Measurements from ENCODE around the gene TEX9. TPM values are rescaled to one million over a fixed set of nuclear protein-coding genes. Genes with fewer than 3 reads are reported as not detected.

The TEX9 gene
- total and polyA plus RNA-seq, 2 of the 4 experiments (the other 2 are of a cell fraction): 0.63 to 1.4 TPM

GRCh38 chr15:56320861-56321260 lies 44.4 kb upstream of the TEX9 start:
- 60% methylated on average over 2 of the region's 3 CpGs; no CpG with 5 or more reads in 1 of the 2 experiments for WGBS, 2 experiments (ENCODE audit: extremely low coverage in 2 of 2, insufficient read length in 1 of 2)
- dilution Hi-C loops (cut with HindIII; ENCODE audit: low sequenced_read_pairs, unreplicated experiment) (no loop called here), in situ Hi-C loops (cut with MboI; ENCODE audit: low sequenced_read_pairs) (no loop called here), intact Hi-C loops (cut with micrococcal nuclease) (no loop called here)
- Histone ChIP-seq H4K5ac (ENCODE audit: low read depth, low read length) (no peak overlapping the region), H3K27ac (ENCODE audit: insufficient read depth, low read length) (no peak overlapping the region), H2AK5ac (ENCODE audit: low read depth, low read length) (no peak overlapping the region), H3K14ac (replicated peaks; ENCODE audit: low read depth, low read length) (no peak overlapping the region), H3K56ac (ENCODE audit: extremely low read depth, insufficient read depth, low read length) (no peak overlapping the region), H4K8ac (ENCODE audit: low read depth in 2 of 2, low read length in 2 of 2) (no peak overlapping the region), H2BK120ac (ENCODE audit: low read depth, low read length) (no peak overlapping the region), H2AK9ac (replicated peaks; ENCODE audit: low read depth, low read length, poor library complexity) (no peak overlapping the region), H3K9me3 (ENCODE audit: control insufficient read depth, insufficient read depth, low read length) (no peaks in the 10 kb centered on the region), H3K4me2 (ENCODE audit: low read depth, low read length) (no peak overlapping the region), H3K18ac (ENCODE audit: low read depth, low read length) (no peak overlapping the region), H2BK5ac (ENCODE audit: low read depth, low read length, poor library complexity, severe bottlenecking) (no peak overlapping the region), H3K9me1 (ENCODE audit: insufficient read depth, low read length) (no peaks in the 10 kb centered on the region), H3K79me1 (ENCODE audit: low read depth in 1 of 2, low read length in 2 of 2) (no peaks in the 10 kb centered on the region), H4K20me1 (ENCODE audit: insufficient read depth, low read length) (no peaks in the 10 kb centered on the region), H3K4me3 (ENCODE audit: insufficient read depth, low read depth, low read length) (no peak overlapping the region), H3K23ac (ENCODE audit: low read depth, low read length) (no peak overlapping the region), H3K9ac (ENCODE audit: low read depth, low read length) (no peak overlapping the region), H3K4me1 (ENCODE audit: control insufficient read depth, insufficient read depth, low read length) (no peaks in the 10 kb centered on the region), H3K4ac (ENCODE audit: low read depth, low read length) (no peak overlapping the region), H2BK20ac (ENCODE audit: low read depth, low read length) (no peak overlapping the region), H3K36me3 (ENCODE audit: control insufficient read depth, insufficient read depth, low read length) (no peaks in the 10 kb centered on the region), H3K27me3 (ENCODE audit: control insufficient read depth, insufficient read depth, low read length) (no peaks in the 10 kb centered on the region), H2AFZ (replicated peaks; ENCODE audit: low read length, poor library complexity) (no peak overlapping the region), H2BK15ac (ENCODE audit: low read depth, low read length) (no peak overlapping the region), H4K91ac (ENCODE audit: insufficient read depth, low read depth, low read length) (no peak overlapping the region)
- ChIA-PET CTCF (no interaction called here), POLR2A (ENCODE audit: unreplicated experiment) (interaction anchor here (0.5 kb wide), 1 partner anchor 37 kb away, joined by 12 read pairs; no protein-coding TSS in a partner anchor)
- TF ChIP-seq CHD1 (IDR thresholded peaks at IDR 0.05; ENCODE audit: low read depth, low read length): no peak
- TF ChIP-seq BHLHE40 (IDR thresholded peaks at IDR 0.05; ENCODE audit: low read depth, low read length): no peak
- no peak for TF ChIP-seq ELK1 (IDR thresholded peaks at IDR 0.05; ENCODE audit: borderline replicate concordance, low read depth, low read length)
- TF ChIP-seq CTCF (conservative IDR thresholded peaks at IDR 0.05; ENCODE audit: low read depth, low read length): no peak
- no peak for TF ChIP-seq MAZ (IDR thresholded peaks at IDR 0.05; ENCODE audit: borderline replicate concordance, low read depth, low read length)
- BruUV-seq (replicated peaks): no TSS peak
- DNase-seq: no peak
- no peak for ATAC-seq (ENCODE audit: low read depth)
